DMS79 treated with DMSO at 0.1 percent for 48 hours (cell line): ENCODE data around the gene PATE2.

Experiments
- DNase-seq: peaks from one replicate; lab custom pipeline; 2025; lab: John Stamatoyannopoulos, UW

PATE2 gene

DNA sequence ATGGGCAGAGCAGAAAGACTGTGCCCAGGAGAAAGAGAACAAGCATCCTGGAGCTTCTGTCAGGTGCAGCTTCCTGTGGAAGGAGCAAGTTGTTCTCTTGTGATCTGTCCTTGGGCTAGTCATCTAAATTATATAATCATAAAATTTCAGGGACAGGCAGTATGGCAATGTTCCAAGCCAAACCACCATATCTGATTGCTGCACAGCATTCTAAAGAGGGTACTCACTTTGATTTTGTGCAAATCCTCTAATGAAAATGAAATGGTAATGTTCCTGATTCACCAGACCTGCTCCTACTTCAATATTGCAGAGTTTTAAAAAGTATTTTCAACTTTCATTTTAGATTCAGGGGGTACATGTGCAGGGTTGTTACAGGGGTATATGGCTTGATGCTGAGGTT lies at the start of gene PATE2:
PATE2 (minus strand) TSS at position 101 of the 400 bp plus-strand sequence; CDS start at position 46, 55 bp downstream.
- no peak for DNase-seq

DNA sequence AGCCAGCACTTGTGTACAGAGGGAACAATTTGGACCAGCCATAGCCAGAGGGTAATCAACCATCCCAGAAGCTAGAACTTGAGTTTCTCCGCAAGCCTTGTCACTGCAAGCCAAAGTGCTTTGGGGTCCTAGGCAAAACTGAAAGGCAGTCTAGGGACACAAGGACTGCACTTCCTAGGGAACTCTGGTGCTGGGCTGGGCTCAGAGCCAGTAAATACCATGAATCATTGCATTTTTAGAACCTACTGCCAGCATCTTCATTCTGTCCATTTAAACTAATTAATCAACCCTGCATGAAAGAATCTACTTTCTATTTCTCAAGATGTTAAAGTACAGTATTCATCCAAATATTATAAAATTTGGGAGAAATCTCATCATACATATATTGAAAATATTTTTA lies 29.3 kb upstream of the PATE2 start:
- DNase-seq: peak; percentile 55

DNA sequence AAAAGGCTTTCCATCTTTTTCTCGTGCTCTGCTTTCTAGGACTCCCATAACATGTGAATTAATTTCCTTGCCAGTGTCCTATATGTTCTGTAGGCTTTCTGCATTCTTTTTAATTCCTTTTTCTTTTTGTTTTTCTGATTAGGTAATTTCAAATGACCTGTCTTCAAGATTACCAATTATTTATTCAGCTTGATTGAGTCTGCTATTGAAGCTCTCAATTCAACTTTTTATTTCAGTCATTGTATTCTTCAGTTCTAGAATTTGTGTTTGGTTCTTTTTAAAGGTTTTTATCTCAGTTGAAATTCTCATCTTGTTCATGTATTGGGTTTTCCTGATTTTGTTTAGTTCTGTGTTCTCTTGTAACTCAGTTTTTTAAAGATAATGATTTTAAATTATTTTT lies 23.8 kb upstream of the PATE2 start:
- DNase-seq: no peak

DNA sequence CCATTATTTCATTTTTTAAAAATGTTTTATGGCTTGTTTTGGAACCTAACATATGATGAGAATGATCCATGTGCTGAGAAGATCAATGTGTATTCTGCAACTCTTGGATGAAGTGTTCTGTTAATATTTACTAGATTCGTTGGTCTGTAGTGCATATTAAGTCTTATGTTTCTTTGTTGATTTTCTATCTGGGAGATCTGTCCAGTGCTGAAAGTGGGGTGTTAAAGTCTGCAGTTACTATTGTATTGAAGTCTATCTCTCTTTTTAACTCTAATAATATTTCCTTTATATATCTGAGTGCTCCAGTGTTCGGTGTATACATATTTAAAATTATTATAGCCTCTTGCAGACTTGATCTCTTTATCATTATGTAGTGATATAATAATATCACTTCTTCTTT lies 21.2 kb upstream of the PATE2 start:
- no peak for DNase-seq

DNA sequence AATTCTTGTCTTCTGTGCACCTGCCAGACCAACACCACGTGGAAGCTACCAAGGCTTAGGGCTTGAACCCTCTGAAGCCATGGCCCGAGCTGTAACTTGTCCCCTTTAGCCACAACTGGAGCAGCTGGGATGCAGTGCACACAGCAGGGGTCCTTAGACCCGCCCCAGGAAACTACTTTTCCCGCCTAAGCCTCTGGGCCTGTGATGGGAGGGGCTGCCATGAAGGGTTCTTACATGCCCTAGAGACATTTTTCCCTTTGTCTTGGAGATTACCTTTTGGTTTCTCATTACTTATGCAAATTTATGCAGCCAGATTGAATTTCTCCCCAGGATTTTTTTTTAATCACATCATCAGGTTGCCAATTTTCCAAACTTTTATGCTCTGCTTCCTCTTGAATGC lies 19.0 kb upstream of the PATE2 start:
- no peak for DNase-seq

DNA sequence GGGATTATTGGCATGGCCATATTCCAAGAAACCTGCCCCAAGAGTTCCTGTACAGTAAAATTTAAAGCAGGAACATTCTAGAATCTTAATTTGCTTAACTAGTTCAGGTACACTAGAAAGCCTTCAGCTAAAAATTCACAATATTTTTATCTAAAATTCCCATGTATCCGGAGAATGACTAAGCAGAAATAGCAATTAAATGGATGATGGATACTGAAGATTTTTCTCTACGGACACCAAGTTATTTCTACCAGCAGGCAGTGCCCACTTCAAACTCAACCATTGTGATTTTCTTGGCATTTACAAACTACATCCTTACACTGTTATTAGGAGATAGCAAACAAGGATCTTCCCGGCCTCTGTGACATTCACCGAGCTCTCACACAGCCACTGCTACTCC lies 12.2 kb upstream of the PATE2 start:
- no peak for DNase-seq

DNA sequence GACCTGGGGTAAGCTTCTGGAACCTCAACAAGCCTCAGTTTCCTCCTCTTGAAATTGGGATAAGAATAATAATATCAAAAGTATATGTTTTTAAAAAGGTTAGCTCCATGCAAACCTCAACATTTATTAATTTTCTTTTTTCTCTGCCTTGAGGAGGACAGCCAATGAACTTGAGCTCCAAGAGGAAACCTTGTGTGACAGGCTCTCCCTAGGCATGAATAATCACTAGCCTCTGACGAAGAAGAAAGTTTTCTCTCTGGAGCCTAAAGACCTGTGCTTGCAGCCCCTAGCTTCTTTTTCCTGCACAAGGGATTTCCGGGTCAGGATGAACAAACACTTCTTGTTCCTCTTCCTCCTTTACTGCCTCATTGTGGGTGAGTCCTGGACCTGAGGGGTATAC lies 9.2 kb upstream of the PATE2 start, which contains the start of gene PATE3:
PATE3 (plus strand) TSS at position 301 of the 400 bp plus-strand sequence; CDS start at position 326, 25 bp downstream.
- DNase-seq: no peak

DNA sequence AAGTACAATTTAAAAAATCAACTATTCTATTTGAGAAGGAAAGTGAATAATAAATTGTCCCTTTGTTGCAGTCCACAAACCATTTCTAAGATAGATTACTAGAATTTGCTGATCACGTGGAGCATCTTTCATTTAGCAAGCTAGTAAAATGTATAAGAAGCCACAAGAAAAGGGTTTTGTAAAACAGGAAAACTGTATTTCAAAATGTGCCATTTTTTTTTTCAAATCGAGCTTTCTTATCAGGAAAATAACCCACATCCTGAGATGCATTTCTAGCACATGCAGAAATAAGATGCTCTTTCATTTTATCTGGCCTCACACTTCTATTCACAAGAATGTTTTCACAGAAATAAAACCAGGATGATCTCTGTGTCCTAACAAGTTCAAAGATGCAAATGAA lies 6.0 kb upstream of the PATE2 start:
- DNase-seq: no peak

DNA sequence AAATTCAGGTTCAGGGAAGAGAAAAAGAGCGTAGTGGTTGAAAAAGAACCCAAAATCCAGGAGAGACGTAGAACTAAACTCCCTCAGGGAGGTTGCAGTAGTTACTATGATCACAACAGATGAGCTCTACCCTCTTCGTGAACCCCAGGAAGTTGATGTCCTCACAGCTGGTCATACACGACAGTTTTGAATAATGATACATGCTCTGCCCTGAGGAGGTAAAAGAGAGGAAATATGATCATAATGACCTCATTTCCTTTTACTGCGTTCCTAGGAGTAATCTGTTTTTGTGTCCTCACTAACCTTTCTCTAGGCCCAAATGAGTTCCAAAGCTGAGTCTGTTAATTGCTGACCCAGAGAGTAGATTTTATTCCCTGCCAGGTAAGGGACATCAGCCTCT lies 1.3 kb downstream of the PATE2 start:
- DNase-seq: no peak

DNA sequence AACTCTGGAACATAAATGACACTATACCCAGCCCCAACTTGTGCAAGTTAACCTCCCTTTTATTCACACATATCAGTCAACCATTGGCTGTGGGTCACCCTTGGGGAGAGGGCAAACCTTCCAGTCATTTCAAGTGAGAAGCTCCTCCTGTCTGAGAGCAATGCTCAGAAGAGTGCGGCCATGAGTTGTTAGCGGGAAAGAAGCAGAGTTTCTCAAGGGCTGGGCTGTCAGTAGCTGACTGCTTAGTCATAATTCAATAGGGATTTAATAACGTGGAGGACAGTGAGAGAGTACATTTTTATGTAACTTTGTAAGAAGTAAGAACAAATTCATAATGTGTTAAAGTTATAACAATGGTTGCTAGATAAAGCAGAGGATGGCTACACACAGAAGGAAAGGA lies 5.1 kb downstream of the PATE2 start:
- no peak for DNase-seq

DNA sequence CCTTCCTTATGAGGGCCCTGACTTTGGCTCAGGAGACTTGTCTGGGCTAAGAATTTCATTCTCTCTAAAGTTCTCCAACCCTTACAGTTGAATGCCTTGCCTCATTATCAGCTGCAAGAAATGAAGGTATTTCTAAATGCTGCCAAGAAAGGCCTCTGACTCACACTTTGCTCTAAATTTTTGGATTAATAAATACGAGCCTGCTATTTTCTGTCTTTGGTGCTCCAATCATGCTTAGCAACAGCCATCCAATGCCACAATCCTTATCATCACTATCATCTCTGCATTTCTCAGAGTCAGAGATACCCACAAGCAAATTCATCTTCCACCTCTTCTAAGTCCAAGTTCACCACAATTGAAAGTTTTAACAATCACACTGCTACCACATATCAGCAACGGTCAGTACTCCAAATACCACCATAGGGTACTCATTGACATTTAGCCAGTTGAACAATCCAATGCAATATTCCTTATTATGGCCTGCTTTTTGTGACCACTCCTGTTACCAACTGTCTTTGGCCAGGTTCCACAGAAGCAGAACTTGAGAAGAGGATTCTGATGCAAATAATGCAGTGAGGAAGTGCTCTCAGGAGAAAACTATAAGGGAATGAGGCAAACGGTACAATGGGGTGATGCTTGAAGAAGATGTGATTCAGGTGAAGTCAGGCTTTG lies 5.7 kb downstream of the PATE2 start:
- DNase-seq: no peak

DNA sequence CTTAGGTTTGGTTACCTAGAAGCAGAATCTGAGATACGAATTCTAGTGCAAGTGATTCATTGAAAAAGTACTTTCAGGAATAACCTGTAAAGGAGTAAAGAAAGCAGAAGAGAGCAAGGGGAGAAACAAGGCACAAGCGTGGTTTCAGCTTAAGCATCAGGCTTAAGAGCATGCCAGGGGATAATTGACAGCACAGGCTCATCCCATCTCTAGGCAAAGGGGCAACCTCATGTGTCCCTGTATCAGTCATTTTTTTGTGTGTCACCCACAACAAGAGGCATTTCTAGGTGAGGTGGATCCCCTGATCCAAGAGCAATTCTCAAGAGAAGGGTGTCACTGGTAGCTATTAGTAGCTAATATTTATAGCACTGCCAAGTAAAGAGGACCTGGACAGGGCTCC lies 8.0 kb downstream of the PATE2 start:
- DNase-seq: no peak

DNA sequence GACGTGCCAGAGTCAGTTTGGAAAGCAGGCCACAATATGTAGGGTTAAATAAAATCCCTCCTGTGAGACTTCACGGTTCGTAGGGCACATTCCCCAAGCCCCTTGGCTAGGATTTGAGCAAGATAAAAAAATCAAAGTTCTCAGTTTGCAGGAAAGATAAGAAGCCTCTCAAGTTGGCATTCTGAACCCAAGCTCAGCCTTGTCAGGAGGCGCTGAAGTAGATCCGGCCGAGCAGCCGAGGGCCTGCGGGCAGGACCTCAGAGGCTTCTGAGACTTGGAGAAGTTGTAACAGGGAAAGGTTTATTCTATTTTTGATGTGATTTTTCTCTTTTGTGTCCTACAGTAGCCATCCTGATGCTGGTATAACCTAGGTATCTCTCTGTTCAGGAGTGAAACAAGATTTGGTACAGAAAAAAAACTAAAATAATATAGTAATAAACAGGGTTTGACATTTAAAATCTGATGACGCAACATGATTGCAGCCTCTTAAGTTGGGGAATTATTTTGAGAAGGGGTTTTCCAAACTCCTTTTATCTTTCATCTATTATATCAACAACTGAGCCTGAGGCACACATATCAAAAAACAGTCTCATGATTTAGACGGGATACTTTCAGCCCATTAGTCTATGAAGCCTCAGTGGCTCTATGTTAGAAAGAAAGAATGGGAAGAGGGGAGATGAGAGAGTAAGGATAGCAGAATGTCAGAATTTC lies 10.1 kb downstream of the PATE2 start:
- no peak for DNase-seq

DNA sequence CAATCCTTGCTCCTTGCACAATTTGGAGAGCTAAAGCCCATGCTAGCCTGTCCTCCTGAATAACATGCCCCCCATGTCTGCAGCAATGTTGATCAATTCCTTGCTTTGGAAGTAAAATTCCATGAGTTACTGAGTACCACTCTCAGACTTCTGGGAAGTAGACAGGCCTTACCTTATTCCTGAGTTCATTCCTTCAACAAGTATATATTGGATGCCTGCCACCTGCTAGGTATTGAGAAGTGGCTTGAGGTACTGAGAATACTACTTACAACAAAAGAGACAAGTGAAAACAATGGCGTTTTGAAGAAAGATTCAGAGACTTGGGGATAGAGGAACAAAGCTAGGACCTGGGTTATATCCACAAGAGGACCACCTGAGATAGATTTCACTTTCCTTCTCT lies 12.4 kb downstream of the PATE2 start:
- no peak for DNase-seq

DNA sequence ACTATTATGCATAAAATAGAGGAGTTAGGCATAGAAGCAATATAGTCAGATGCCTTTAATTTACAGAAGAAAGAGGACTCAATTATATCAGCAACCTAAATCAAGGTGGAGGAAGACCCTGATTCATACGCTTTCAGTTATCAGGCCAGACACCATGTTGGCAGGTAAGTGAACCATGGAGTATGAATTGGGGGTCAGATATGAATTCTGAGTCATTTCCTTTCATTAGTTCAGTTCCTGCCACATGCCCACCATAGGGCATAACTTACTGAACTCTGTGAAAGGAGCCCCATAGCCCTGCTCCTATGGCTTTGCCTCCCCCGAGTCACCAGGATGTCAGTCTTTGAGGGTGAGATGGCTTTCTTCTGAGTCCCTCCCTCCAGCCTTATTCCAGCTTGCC lies 15.1 kb downstream of the PATE2 start:
- DNase-seq: no peak

DNA sequence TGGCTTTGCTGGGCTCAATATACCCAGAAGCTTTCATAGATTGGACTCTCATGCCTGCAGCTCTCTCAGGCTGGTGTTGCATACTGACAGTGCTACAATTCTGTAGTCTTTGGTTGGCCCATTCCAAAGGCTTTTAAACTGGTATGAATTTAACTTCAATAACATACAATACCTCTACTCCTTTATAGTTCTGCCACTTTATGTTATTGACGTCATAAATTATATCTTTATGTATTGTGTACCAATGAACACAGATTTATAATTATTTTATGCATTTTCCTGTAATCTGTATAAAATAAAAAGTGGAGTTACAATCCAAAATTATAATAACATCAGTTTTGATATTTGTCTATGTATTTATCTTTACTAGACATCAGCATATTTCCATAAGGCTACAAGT lies 16.2 kb downstream of the PATE2 start:
- DNase-seq: no peak

DNA sequence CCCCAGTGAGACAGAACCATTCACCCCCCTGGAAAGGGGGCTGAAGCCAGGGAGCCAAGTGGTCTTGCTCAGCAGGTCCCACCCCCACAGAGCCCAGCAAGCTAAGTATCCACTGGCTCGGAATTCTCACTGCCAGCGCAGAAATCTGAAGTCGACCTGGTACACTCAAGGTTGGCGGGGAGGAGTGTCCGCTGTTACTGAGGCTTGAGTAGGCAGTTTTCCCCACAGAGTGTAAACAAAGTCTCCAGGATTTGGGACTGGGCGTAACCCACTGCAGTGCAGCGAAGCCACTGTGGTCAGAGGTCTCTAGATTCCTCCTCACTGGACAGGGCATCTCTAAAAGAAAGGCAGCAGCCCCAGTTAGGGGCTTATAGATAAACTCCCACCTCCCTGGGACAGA lies 22.6 kb downstream of the PATE2 start:
- no peak for DNase-seq

DNA sequence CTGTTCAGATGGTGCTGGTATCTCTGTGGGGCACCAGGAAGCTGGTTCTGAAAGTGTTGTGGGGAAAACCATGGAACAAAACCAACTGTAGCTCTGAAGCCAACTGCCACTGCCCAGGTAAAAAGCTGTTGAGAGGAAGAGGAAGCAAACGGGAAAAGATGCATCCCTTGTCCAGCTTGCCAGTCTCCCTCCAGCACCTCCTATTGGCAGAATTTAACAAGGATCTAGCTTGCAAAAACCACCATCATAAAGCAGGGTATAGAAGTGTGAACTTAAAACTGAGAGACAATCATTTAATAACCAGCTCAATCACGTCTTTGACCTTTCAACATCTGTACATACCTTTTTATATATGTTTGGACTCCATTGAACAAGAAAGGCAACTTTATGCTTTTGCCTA lies 28.0 kb downstream of the PATE2 start:
- no peak for DNase-seq

DNA sequence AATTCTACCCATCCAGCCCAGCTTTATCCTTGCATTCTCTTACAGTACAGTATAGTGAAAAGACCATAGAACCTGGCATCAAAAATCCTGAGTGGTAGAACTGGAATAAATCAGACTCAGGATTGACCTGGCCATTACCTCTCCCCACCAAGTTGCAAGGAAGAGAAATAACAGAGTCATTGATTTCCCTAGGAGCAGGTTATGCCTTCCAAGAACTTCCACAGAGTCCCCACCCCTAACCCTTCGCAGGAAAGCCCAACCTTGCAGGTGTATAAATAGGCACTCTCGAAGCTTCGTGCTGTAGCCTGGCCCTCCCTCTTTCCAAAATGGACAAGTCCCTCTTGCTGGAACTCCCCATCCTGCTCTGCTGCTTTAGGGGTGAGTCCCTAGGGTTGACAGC lies 32.6 kb downstream of the PATE2 start, which contains the start of gene PATE1:
PATE1 (plus strand) TSS at position 301 of the 400 bp plus-strand sequence; CDS start at position 327, 26 bp downstream.
- DNase-seq: no peak

DNA sequence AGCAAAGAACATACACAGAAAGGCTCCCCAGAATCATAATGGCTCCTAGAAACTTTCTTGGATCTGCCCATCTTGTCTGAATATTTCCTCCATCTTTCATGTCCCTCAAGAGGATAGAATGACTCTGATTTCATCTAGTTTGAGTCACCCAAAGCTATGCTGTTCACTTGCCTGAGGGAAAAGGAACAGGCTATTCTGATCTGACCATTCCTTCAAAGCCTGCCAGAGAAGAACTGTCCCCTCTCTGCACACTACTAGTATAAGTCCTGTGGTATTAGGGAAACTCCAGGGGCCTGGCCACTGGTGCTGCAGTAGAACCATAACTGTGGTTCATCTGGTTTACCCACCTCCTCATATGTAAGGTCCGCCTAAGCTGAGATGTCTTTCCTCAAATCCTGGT lies 34.9 kb downstream of the PATE2 start:
- DNase-seq: no peak

DNA sequence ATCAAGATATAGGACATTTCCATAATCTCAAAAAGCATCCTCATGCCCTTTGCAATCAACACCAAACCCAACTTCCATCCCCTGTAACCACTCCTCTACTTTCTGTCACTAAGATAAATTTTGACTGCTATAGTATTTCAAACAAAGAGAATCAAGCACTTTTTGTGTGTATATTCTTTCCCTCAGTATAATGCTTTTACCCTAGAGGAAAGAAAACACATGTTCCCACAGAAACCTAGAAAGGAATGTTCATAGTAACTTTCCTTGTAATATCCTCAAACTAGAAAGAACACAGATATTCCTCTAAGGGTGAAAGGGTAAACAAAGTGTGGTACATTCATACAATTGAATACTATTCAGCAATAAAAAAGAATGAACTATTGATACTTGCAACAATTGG lies 38.0 kb downstream of the PATE2 start:
- DNase-seq: no peak

DNA sequence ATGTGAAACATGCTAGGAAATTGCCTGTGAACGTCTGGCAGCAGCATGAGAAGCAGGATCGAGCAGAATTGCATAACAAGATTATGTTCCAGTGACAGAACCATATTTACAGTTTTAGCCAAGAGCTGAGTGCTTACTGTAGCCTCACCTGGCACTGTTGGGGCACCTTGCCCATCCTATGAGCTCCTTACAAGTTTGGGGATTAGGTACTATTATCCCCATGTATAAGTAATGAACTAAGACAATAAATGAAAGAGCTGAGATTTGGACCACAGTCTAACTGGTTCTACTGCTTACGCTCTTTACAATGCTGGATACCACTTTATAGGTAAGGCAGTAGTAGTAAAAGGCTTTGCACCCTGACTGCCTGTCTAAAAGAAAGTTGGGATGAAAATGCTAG lies 49.7 kb downstream of the PATE2 start:
- no peak for DNase-seq
